Measurements from ENCODE around the gene DYNC2I2.

- TF ChIP-seq CTCF (IDR thresholded peaks at IDR 0.05; ENCODE audit: insufficient read depth, low read length, poor library complexity, severe bottlenecking) (no peak), EZH2phosphoT487 (conservative IDR thresholded peaks at IDR 0.05; ENCODE audit: low read length) (no peak)
These were observed 32.1 kb downstream of the DYNC2I2 start for GRCh38 chr9:128624566-128624965.
